K562 (cell line): Measurements from ENCODE around the gene TMC2. TPM values are rescaled to one million over a fixed set of nuclear protein-coding genes. Genes with fewer than 3 reads are reported as not detected.

ENCODE experiments used
- ATF6 ChIP-seq: sonication (generic); formaldehyde crosslinking; IDR thresholded peaks from 2 replicates; pipeline ENCODE4 v1.4.0; 2020; ENCODE audit warnings: mild to moderate bottlenecking, missing genetic modification reagents
- DNMT1 ChIP-seq: fragments of 450-650 bp; IDR thresholded peaks from 2 replicates; pipeline ENCODE4 v1.6.1; 2016; ENCODE audit warnings: antibody characterized with exemption, mild to moderate bottlenecking
- ELF1 ChIP-seq: fragments of 200-800 bp; sonication (Bioruptor generic); IDR thresholded peaks from 2 replicates; pipeline ENCODE4 v1.6.1; 2016; ENCODE audit warnings: missing genetic modification characterization, missing compliant biosample characterization
- ETS2 ChIP-seq: IDR thresholded peaks from 2 replicates; pipeline ENCODE4 v1.6.1; 2016; ENCODE audit warnings: borderline replicate concordance, missing genetic modification characterization, mild to moderate bottlenecking, moderate library complexity, missing compliant biosample characterization; ENCODE audit not compliant: poor library complexity, severe bottlenecking
- GTF3C2 ChIP-seq: IDR thresholded peaks from 3 replicates; pipeline ENCODE4 v1.6.1; 2011; ENCODE audit warnings: borderline replicate concordance, mild to moderate bottlenecking, moderate library complexity; ENCODE audit not compliant: insufficient read length; ENCODE audit errors: extremely low read depth
- HMGN3 ChIP-seq: IDR thresholded peaks from 2 replicates; pipeline ENCODE4 v1.6.1; 2011; ENCODE audit warnings: borderline replicate concordance, low read depth, mild to moderate bottlenecking, mixed read lengths, low read length; ENCODE audit not compliant: insufficient read length; ENCODE audit errors: extremely low read depth
- KDM5B ChIP-seq: fragments of 200-600 bp; sonication (generic); IDR thresholded peaks from 2 replicates; pipeline ENCODE4 v1.6.1; 2012; ENCODE audit warnings: low read depth, mild to moderate bottlenecking, moderate library complexity, low read length, control low read depth, inconsistent platforms; ENCODE audit not compliant: insufficient replicate concordance
- MAFK ChIP-seq: IDR thresholded peaks from 2 replicates; pipeline ENCODE4 v1.6.1; 2011; ENCODE audit warnings: low read length, improper control_type of control experiment
- MCM2 ChIP-seq: fragments of 450-650 bp; IDR thresholded peaks from 2 replicates; pipeline ENCODE4 v1.6.1; 2017; ENCODE audit warnings: low read depth, mild to moderate bottlenecking
- MIER1 ChIP-seq: fragments of 450-650 bp; IDR thresholded peaks from 2 replicates; pipeline ENCODE4 v1.6.1; 2016; ENCODE audit warnings: antibody characterized with exemption, mild to moderate bottlenecking, low read depth
- MITF ChIP-seq: IDR thresholded peaks from 2 replicates; pipeline ENCODE4 v1.6.1; 2014; ENCODE audit warnings: antibody characterized with exemption
- NFXL1 ChIP-seq: fragments of 450-650 bp; formaldehyde crosslinking; IDR thresholded peaks from 2 replicates; pipeline ENCODE4 v1.4.0; 2021; ENCODE audit warnings: mild to moderate bottlenecking
- PML ChIP-seq: IDR thresholded peaks from 2 replicates; pipeline ENCODE4 v1.6.1; 2012; ENCODE audit warnings: low read length, inconsistent platforms
- RFX1 ChIP-seq: fragments of 450-650 bp; IDR thresholded peaks from 2 replicates; pipeline ENCODE4 v1.6.1; 2016; ENCODE audit warnings: mild to moderate bottlenecking, moderate library complexity
- STAG1 ChIP-seq: sonication (generic); formaldehyde crosslinking; IDR thresholded peaks from 2 replicates; pipeline ENCODE4 v1.5.0; 2020; ENCODE audit warnings: missing genetic modification reagents, borderline replicate concordance
- THAP7 ChIP-seq: fragments of 250-450 bp; sonication (Bioruptor Pico); IDR thresholded peaks from 2 replicates; pipeline ENCODE4 v1.5.0; 2021
- XRCC3 ChIP-seq: fragments of 450-650 bp; IDR thresholded peaks from 2 replicates; pipeline ENCODE4 v1.6.1; 2017; ENCODE audit warnings: mild to moderate bottlenecking, moderate library complexity
- ZNF140 ChIP-seq: fragments of 250-450 bp; sonication (Bioruptor Pico); IDR thresholded peaks from 2 replicates; pipeline ENCODE4 v1.8.0; 2021; ENCODE audit warnings: moderate library complexity, mild to moderate bottlenecking, inconsistent platforms
- ZNF23 ChIP-seq: fragments of 250-450 bp; sonication (Bioruptor Pico); IDR thresholded peaks from 2 replicates; pipeline ENCODE4 v1.4.0; 2020; ENCODE audit warnings: mild to moderate bottlenecking
- ZNF408 ChIP-seq: fragments of 250-450 bp; sonication (Bioruptor Pico); IDR thresholded peaks from 2 replicates; pipeline ENCODE4 v1.4.0; 2020; ENCODE audit warnings: low read depth, mild to moderate bottlenecking, moderate library complexity
- ZNF584 ChIP-seq: fragments of 200-800 bp; sonication (Bioruptor generic); IDR thresholded peaks from 2 replicates; pipeline ENCODE4 v1.6.1; 2016; ENCODE audit warnings: low read depth, mild to moderate bottlenecking, missing genetic modification characterization, missing compliant biosample characterization
- ZNF644 ChIP-seq: fragments of 200-800 bp; sonication (Bioruptor generic); IDR thresholded peaks from 2 replicates; pipeline ENCODE4 v1.6.1; 2016; ENCODE audit warnings: low read depth, missing genetic modification characterization, missing compliant biosample characterization
- polyA plus RNA-seq, 8 experiments: library from polyadenylated mRNA; depleted of rRNA in 4 of 8; stranded (reverse) in 5 of 8; unstranded in 3 of 8; fragments of >200 nt; fragmentation: Nextera tagmentation in 2 of 8; fragmentation: Illumina TruSeq in 1 of 8; extraction: Ambion mirVana in 2 of 8; extraction: Trizol in 1 of 8; gene quantifications; 2 replicates each; pipeline versions ENCODE4 v1.2.1 to v1.2.3, GENCODE V29; 2011 to 2014; ENCODE audit warnings: inconsistent platforms in 1 of 8, missing spikeins in 1 of 8
- total RNA-seq, 7 experiments: library from RNA; depleted of rRNA in 6 of 7; stranded (reverse); fragments of >200 nt in 6 of 7; fragmentation: Illumina TruSeq in 2 of 7; extraction: Trizol in 2 of 7; gene quantifications; 2 replicates each; pipeline versions ENCODE4 v1.2.1 to v1.2.3, GENCODE V29; 2011 to 2021; ENCODE audit warnings: low replicate concordance in 1 of 7

TMC2 gene
- total and polyA plus RNA-seq, 9 of the 15 experiments (the other 6 are each of a cell fraction or from before 2014, with no cell fraction given) = not detected

GRCh38 chr20:2663887-2664719 is 127.7 kb downstream of the TMC2 start, which contains the start of gene IDH3B (continued):
- TF ChIP-seq DNMT1 = no peak
- TF ChIP-seq NFXL1 = no peak
- TF ChIP-seq MAFK = no peak
- TF ChIP-seq KDM5B = peak; percentile 84
- TF ChIP-seq ATF6 (CRISPR knock-in tag) = peak; percentile 18; the same call in 1 of the 2 replicates
- TF ChIP-seq THAP7 (CRISPR knock-in tag) = no peak
- TF ChIP-seq ZNF408 = no peak
- 0 out of 2 replicates have a peak, but pooled peaks have one; percentile 32 for TF ChIP-seq MITF
- TF ChIP-seq RFX1 = no peak
- TF ChIP-seq ZNF644 = no peak
- no peak for TF ChIP-seq ETS2 (tag)
- TF ChIP-seq GTF3C2 = no peak
- TF ChIP-seq XRCC3 = no peak
- no peak for TF ChIP-seq MIER1
- no peak for TF ChIP-seq ZNF584 (CRISPR knock-in tag)
- TF ChIP-seq HMGN3 = no peak
- peak; percentile 92 for TF ChIP-seq ELF1 (tag)
- TF ChIP-seq ZNF140 = no peak
- peak; percentile 68 for TF ChIP-seq PML
- no peak for TF ChIP-seq MCM2
- no peak for TF ChIP-seq STAG1 (CRISPR knock-in tag)
- TF ChIP-seq ZNF23 = no peak
